K562 (cell line): ENCODE data around the gene SLC66A3. TPM values are rescaled to one million over a fixed set of nuclear protein-coding genes. Genes with fewer than 3 reads are reported as not detected.

Source experiments
- BHLHE40 ChIP-seq: IDR thresholded peaks from 2 replicates; pipeline ENCODE4 v1.6.1; 2011; ENCODE audit warnings: low read length, improper control_type of control experiment
- CBX1 ChIP-seq: sonication (generic); IDR thresholded peaks from 2 replicates; pipeline ENCODE4 v1.6.1; 2016; ENCODE audit warnings: antibody characterized with exemption, low read depth, mild to moderate bottlenecking
- CEBPG ChIP-seq, 3 experiments: fragments of 200-800 bp in 1 of 3; sonication (Bioruptor generic) in 1 of 3; sonication (generic) in 1 of 3; formaldehyde crosslinking in 1 of 3; IDR thresholded peaks in 2 of 3; conservative IDR thresholded peaks in 1 of 3; 2 replicates each; pipeline versions ENCODE4 v1.6.1 to v1.8.0; 2016 to 2022; ENCODE audit warnings: missing compliant biosample characterization in 2 of 3, missing genetic modification characterization in 2 of 3, mild to moderate bottlenecking in 1 of 3, missing genetic modification reagents in 1 of 3
- COPS2 ChIP-seq: fragments of 450-650 bp; conservative IDR thresholded peaks from 2 replicates; pipeline ENCODE4 v1.6.1; 2016; ENCODE audit warnings: mild to moderate bottlenecking, moderate library complexity
- CREM ChIP-seq: IDR thresholded peaks from 2 replicates; pipeline ENCODE4 v1.6.1; 2014; ENCODE audit warnings: antibody characterized with exemption, low read depth
- ETV1 ChIP-seq: fragments of 450-650 bp; conservative IDR thresholded peaks from 2 replicates; pipeline ENCODE4 v1.6.1; 2016; ENCODE audit warnings: missing genetic modification characterization, control low read depth, low read depth, missing compliant biosample characterization
- FOXK2 ChIP-seq, 2 experiments: fragments of 450-650 bp; IDR thresholded peaks in 1 of 2; conservative IDR thresholded peaks in 1 of 2; 2 replicates each; pipeline ENCODE4 v1.6.1; 2016; ENCODE audit warnings: low read depth in 2 of 2, mild to moderate bottlenecking in 1 of 2
- GATAD2B ChIP-seq: fragments of 450-650 bp; IDR thresholded peaks from 2 replicates; pipeline ENCODE4 v1.6.1; 2017; ENCODE audit warnings: mild to moderate bottlenecking, borderline replicate concordance
- JUN ChIP-seq, 2 experiments: sonication (generic) in 1 of 2; formaldehyde crosslinking in 1 of 2; IDR thresholded peaks; 2 replicates each; pipeline versions ENCODE4 v1.6.1 to v1.8.0; 2012 to 2022; ENCODE audit warnings: borderline replicate concordance in 2 of 2, mild to moderate bottlenecking in 2 of 2, improper control_type of control experiment in 1 of 2, low read depth in 1 of 2, low read length in 1 of 2, missing genetic modification reagents in 1 of 2
- KDM4B ChIP-seq, 2 experiments: fragments of 450-650 bp in 1 of 2; sonication (generic) in 1 of 2; IDR thresholded peaks; 2 replicates each; pipeline ENCODE4 v1.6.1; 2016 to 2017; ENCODE audit warnings: borderline replicate concordance in 2 of 2, antibody characterized with exemption in 1 of 2, low read depth in 1 of 2, mild to moderate bottlenecking in 1 of 2
- MTA1 ChIP-seq: fragments of 450-650 bp; IDR thresholded peaks from 2 replicates; pipeline ENCODE4 v1.6.1; 2017; ENCODE audit warnings: borderline replicate concordance
- MXD1 ChIP-seq: fragments of 250-450 bp; sonication (Bioruptor Pico); IDR thresholded peaks from 2 replicates; pipeline ENCODE4 v1.8.0; 2021; ENCODE audit warnings: borderline replicate concordance, mild to moderate bottlenecking, moderate library complexity; ENCODE audit not compliant: poor library complexity, severe bottlenecking
- NCOA1 ChIP-seq: fragments of 450-650 bp; IDR thresholded peaks from 2 replicates; pipeline ENCODE4 v1.6.1; 2016; ENCODE audit warnings: low read depth
- NR2F6 ChIP-seq: fragments of 450-650 bp; formaldehyde crosslinking; IDR thresholded peaks from 2 replicates; pipeline ENCODE4 v1.4.0; 2020; ENCODE audit warnings: mild to moderate bottlenecking
- RBBP5 ChIP-seq: fragments of 200-600 bp; sonication (generic); IDR thresholded peaks from 2 replicates; pipeline ENCODE4 v1.6.1; 2012; ENCODE audit warnings: borderline replicate concordance, mild to moderate bottlenecking, low read length, control low read depth, inconsistent platforms; ENCODE audit not compliant: insufficient read depth, poor library complexity, severe bottlenecking
- SMAD1 ChIP-seq: fragments of 150-350 bp; IDR thresholded peaks from 2 replicates; pipeline ENCODE4 v1.6.1; 2014; ENCODE audit warnings: low read length, low read depth; ENCODE audit not compliant: partially characterized antibody
- TCF7L2 ChIP-seq: fragments of 150-350 bp; IDR thresholded peaks from 2 replicates; pipeline ENCODE4 v1.6.1; 2016; ENCODE audit warnings: low read depth, mild to moderate bottlenecking, low read length, moderate library complexity
- TEAD4 ChIP-seq, 2 experiments: sonication (generic) in 1 of 2; formaldehyde crosslinking in 1 of 2; IDR thresholded peaks; 2 replicates each; pipeline versions ENCODE4 v1.6.1 to v1.8.0; 2012 to 2022; ENCODE audit warnings: borderline replicate concordance in 1 of 2, inconsistent platforms in 1 of 2, low read length in 1 of 2, mild to moderate bottlenecking in 1 of 2, missing genetic modification reagents in 1 of 2
- TRIM28 ChIP-seq: fragments of 450-650 bp; IDR thresholded peaks from 2 replicates; pipeline ENCODE4 v1.6.1; 2017
- ZFP1 ChIP-seq: fragments of 450-650 bp; formaldehyde crosslinking; IDR thresholded peaks from 2 replicates; pipeline ENCODE4 v1.4.0; 2020; ENCODE audit warnings: mild to moderate bottlenecking, mixed read lengths
- ZFP36 ChIP-seq: fragments of 150-350 bp; IDR thresholded peaks from 2 replicates; pipeline ENCODE4 v1.6.1; 2018; ENCODE audit warnings: low read length, low read depth; ENCODE audit not compliant: partially characterized antibody
- ZNF134 ChIP-seq: fragments of 250-450 bp; sonication (Bioruptor Pico); conservative IDR thresholded peaks from 2 replicates; pipeline ENCODE4 v1.4.0; 2020
- ZNF184 ChIP-seq: sonication (generic); formaldehyde crosslinking; IDR thresholded peaks from 2 replicates; pipeline ENCODE4 v1.5.0; 2020; ENCODE audit warnings: missing genetic modification reagents
- ZNF780A ChIP-seq: fragments of 250-450 bp; sonication (Bioruptor Pico); IDR thresholded peaks from 2 replicates; pipeline ENCODE4 v1.5.0; 2021; ENCODE audit warnings: mild to moderate bottlenecking
- ZNF785 ChIP-seq: fragments of 250-450 bp; sonication (Bioruptor Pico); IDR thresholded peaks from 2 replicates; pipeline ENCODE4 v1.4.0; 2020; ENCODE audit warnings: mild to moderate bottlenecking
- polyA plus RNA-seq, 8 experiments: library from polyadenylated mRNA; depleted of rRNA in 4 of 8; stranded (reverse) in 5 of 8; unstranded in 3 of 8; fragments of >200 nt; fragmentation: Nextera tagmentation in 2 of 8; fragmentation: Illumina TruSeq in 1 of 8; extraction: Ambion mirVana in 2 of 8; extraction: Trizol in 1 of 8; gene quantifications; 2 replicates each; pipeline versions ENCODE4 v1.2.1 to v1.2.3, GENCODE V29; 2011 to 2014; ENCODE audit warnings: inconsistent platforms in 1 of 8, missing spikeins in 1 of 8
- total RNA-seq, 7 experiments: library from RNA; depleted of rRNA in 6 of 7; stranded (reverse); fragments of >200 nt in 6 of 7; fragmentation: Illumina TruSeq in 2 of 7; extraction: Trizol in 2 of 7; gene quantifications; 2 replicates each; pipeline versions ENCODE4 v1.2.1 to v1.2.3, GENCODE V29; 2011 to 2021; ENCODE audit warnings: low replicate concordance in 1 of 7
- TF ChIP-seq, protein P1 (sequence below): sonication (generic); formaldehyde crosslinking; IDR thresholded peaks from 2 replicates; pipeline ENCODE4 v1.8.0; 2023; ENCODE audit warnings: mild to moderate bottlenecking, missing genetic modification reagents
- TF ChIP-seq, protein P2 (sequence below): sonication (generic); formaldehyde crosslinking; IDR thresholded peaks from 2 replicates; pipeline ENCODE4 v1.5.0; 2020; ENCODE audit warnings: missing genetic modification reagents

The SLC66A3 gene
- total and polyA plus RNA-seq, 9 of the 15 experiments (the other 6 are each of a cell fraction or from before 2014, with no cell fraction given), result 2.8 to 30.0 (median 9.1) TPM

- TF ChIP-seq, protein P1, sequence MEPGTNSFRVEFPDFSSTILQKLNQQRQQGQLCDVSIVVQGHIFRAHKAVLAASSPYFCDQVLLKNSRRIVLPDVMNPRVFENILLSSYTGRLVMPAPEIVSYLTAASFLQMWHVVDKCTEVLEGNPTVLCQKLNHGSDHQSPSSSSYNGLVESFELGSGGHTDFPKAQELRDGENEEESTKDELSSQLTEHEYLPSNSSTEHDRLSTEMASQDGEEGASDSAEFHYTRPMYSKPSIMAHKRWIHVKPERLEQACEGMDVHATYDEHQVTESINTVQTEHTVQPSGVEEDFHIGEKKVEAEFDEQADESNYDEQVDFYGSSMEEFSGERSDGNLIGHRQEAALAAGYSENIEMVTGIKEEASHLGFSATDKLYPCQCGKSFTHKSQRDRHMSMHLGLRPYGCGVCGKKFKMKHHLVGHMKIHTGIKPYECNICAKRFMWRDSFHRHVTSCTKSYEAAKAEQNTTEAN (CRISPR knock-in tag), result no peak
- TF ChIP-seq ETV1 (tag) (no peak), ZFP1 (CRISPR knock-in tag) (no peak), MTA1 (no peak), GATAD2B (no peak), KDM4B (IDR thresholded peaks at IDR 0.05; ENCODE audit: borderline replicate concordance in 2 of 2, low read depth in 1 of 2) (no peak), NCOA1 (no peak), COPS2 (no peak), NR2F6 (CRISPR knock-in tag) (no peak), SMAD1 (no peak), CREM (no peak), TEAD4 (IDR thresholded peaks at IDR 0.05; ENCODE audit: low read length) (peak; percentile 29; the same call in 1 of the 2 replicates), TEAD4 (CRISPR knock-in tag; IDR thresholded peaks at IDR 0.05; ENCODE audit: borderline replicate concordance) (no peak), FOXK2 (conservative IDR thresholded peaks at IDR 0.05 in 1 of 2, IDR thresholded peaks at IDR 0.05 in 1 of 2; ENCODE audit: low read depth in 2 of 2) (no peak), RBBP5 (no peak), TCF7L2 (no peak), ZNF780A (CRISPR knock-in tag) (no peak), MXD1 (no peak), ZFP36 (no peak), BHLHE40 (peak; percentile 63), JUN (IDR thresholded peaks at IDR 0.05; ENCODE audit: borderline replicate concordance, low read depth, low read length) (peak; percentile 35; the same call in 1 of the 2 replicates), JUN (CRISPR knock-in tag; IDR thresholded peaks at IDR 0.05; ENCODE audit: borderline replicate concordance) (no peak), CEBPG (CRISPR knock-in tag; IDR thresholded peaks at IDR 0.05) (no peak), CEBPG (tag; conservative IDR thresholded peaks at IDR 0.05 in 1 of 2, IDR thresholded peaks at IDR 0.05 in 1 of 2) (no peak), ZNF134 (CRISPR knock-in tag) (no peak), ZNF785 (CRISPR knock-in tag) (no peak), ZNF184 (no peak), TRIM28 (no peak), CBX1 (no peak)
- TF ChIP-seq, protein P2, sequence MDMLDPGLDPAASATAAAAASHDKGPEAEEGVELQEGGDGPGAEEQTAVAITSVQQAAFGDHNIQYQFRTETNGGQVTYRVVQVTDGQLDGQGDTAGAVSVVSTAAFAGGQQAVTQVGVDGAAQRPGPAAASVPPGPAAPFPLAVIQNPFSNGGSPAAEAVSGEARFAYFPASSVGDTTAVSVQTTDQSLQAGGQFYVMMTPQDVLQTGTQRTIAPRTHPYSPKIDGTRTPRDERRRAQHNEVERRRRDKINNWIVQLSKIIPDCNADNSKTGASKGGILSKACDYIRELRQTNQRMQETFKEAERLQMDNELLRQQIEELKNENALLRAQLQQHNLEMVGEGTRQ, result no peak
Measured at GRCh38 chr2:11203480-11203879, 48.2 kb downstream of the SLC66A3 start (continued).
